ENCODE measurements around the gene ISL2. TPM values are rescaled to one million over a fixed set of nuclear protein-coding genes. Genes with fewer than 3 reads are reported as not detected.

Gene ISL2
- total RNA-seq, 4 donors from 2014 or later = 1.8 to 5.1 (median 4.2) TPM

GRCh38 chr15:76321171-76321570 is 15.4 kb upstream of the ISL2 start:
- H3K27ac ChIP-seq (replicated peaks in 1 of 4) = no peak overlapping the region
- no peaks in the 10 kb centered on the region for H3K9me3 ChIP-seq
- no peak overlapping the region for H3K4me3 ChIP-seq
- TF ChIP-seq POLR2AphosphoS5 (IDR thresholded peaks at IDR 0.05) (no peak), POLR2A (IDR thresholded peaks at IDR 0.05; ENCODE audit: low read depth) (no peak), EP300 (IDR thresholded peaks at IDR 0.05) (no peak), CTCF (IDR thresholded peaks at IDR 0.05) (no peak)
- DNase-seq (ENCODE audit: extremely low spot score) = no peak
- H3K27me3 ChIP-seq = peaks cover 0 to 37% (median 0%) of the 10 kb centered on the region in 4 donors
- no peaks in the 10 kb centered on the region for H3K36me3 ChIP-seq
- no peaks in the 10 kb centered on the region for H3K4me1 ChIP-seq
- 55% methylated on average over 10 of the region's 10 CpGs for WGBS
- intact Hi-C loops (cut with DNase I) = no loop called here

- intact Hi-C loops (cut with DNase I) = no loop called here
These were observed 15.0 kb upstream of the ISL2 start for GRCh38 chr15:76321602-76322001.

GRCh38 chr15:76324066-76324465 is 12.5 kb upstream of the ISL2 start:
- intact Hi-C loops (cut with DNase I) = no loop called here
- 54% methylated on average over 3 of the region's 3 CpGs for WGBS
- H3K9me3 ChIP-seq = no peaks in the 10 kb centered on the region
- H3K27ac ChIP-seq (replicated peaks in 1 of 4) = no peak overlapping the region
- TF ChIP-seq POLR2A (IDR thresholded peaks at IDR 0.05; ENCODE audit: low read depth) (no peak), CTCF (IDR thresholded peaks at IDR 0.05) (no peak), EP300 (IDR thresholded peaks at IDR 0.05) (no peak), POLR2AphosphoS5 (IDR thresholded peaks at IDR 0.05) (no peak)
- no peak for DNase-seq (ENCODE audit: extremely low spot score)
- H3K4me3 ChIP-seq = no peak overlapping the region
- peaks cover 0 to 57% (median 0%) of the 10 kb centered on the region in 4 donors for H3K27me3 ChIP-seq
- no peaks in the 10 kb centered on the region for H3K36me3 ChIP-seq
- no peaks in the 10 kb centered on the region for H3K4me1 ChIP-seq

More at GRCh38 chr15:76321602-76322001, 15.0 kb upstream of the ISL2 start:
- no peak for DNase-seq (ENCODE audit: extremely low spot score)
- Histone ChIP-seq H3K9me3 (no peaks in the 10 kb centered on the region), H3K4me3 (no peak overlapping the region), H3K36me3 (no peaks in the 10 kb centered on the region), H3K27me3 (peaks cover 0 to 41% (median 0%) of the 10 kb centered on the region in 4 donors), H3K27ac (replicated peaks in 1 of 4) (no peak overlapping the region), H3K4me1 (no peaks in the 10 kb centered on the region)
- 64% methylated on average over 5 of the region's 5 CpGs for WGBS
- TF ChIP-seq CTCF (IDR thresholded peaks at IDR 0.05) (no peak), POLR2AphosphoS5 (IDR thresholded peaks at IDR 0.05) (no peak), POLR2A (IDR thresholded peaks at IDR 0.05; ENCODE audit: low read depth) (no peak), EP300 (IDR thresholded peaks at IDR 0.05) (no peak)

GRCh38 chr15:76325704-76326103 is 10.9 kb upstream of the ISL2 start:
- no peak for TF ChIP-seq EP300 (IDR thresholded peaks at IDR 0.05)
- no peak for TF ChIP-seq POLR2AphosphoS5 (IDR thresholded peaks at IDR 0.05)
- no peak for TF ChIP-seq CTCF (IDR thresholded peaks at IDR 0.05)
- no peak for TF ChIP-seq POLR2A (IDR thresholded peaks at IDR 0.05; ENCODE audit: low read depth)

More at GRCh38 chr15:76325704-76326103, 10.9 kb upstream of the ISL2 start:
- Histone ChIP-seq H3K27ac (replicated peaks in 1 of 4) (no peak overlapping the region), H3K4me1 (no peaks in the 10 kb centered on the region), H3K9me3 (no peaks in the 10 kb centered on the region), H3K4me3 (no peak overlapping the region), H3K36me3 (no peaks in the 10 kb centered on the region), H3K27me3 (peaks cover 0 to 67% (median 0%) of the 10 kb centered on the region in 4 donors)
- intact Hi-C loops (cut with DNase I) = no loop called here
- 78% methylated on average over 2 of the region's 2 CpGs for WGBS
- DNase-seq (ENCODE audit: extremely low spot score) = no peak
